Neural progenitor cell (in vitro differentiated cells): ENCODE data around the gene GRAMD4.

Experiments
- EZH2 ChIP-seq: fragments of 200-600 bp; sonication (generic); IDR thresholded peaks from 2 replicates; pipeline ENCODE4 v1.6.1; 2017; ENCODE audit warnings: antibody characterized with exemption, mild to moderate bottlenecking, moderate library complexity
- TF ChIP-seq, protein P1 (sequence below): fragments of 200-600 bp; sonication (generic); IDR thresholded peaks from 2 replicates; pipeline ENCODE4 v1.5.1; 2017; ENCODE audit warnings: antibody characterized with exemption, mild to moderate bottlenecking

DNA sequence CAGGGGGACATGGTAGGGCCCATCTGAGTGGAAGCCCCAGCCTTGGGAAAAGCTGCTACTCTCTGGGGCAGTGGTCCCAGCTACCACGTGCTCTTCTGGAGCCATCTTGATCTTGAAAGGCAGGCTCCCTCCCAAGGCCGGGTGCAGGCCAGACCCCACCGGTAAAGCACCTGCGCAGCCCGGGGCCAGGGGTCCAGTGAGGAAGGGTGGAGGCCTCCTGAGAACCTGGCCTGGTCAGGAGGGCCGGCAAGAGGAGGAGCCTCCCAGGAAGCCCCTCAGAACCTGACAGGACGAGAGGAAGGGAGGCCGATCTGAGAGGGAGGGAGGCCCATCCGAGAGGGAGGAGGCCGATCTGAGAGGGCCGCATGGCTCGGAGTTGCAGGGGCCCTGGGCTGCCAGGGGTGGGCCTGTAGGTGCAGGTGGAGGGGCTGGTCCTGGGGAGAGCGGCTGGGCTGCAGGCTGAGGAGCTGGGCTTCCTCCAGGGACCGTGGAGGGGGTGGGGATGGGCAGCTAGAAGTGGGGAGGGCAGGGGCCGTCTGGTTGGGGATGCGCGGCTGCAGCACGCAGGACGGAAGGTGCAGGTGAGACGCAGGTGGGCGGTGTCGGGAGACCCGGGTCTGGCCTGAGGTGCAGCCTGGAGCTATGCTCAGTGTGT, 529 bp downstream of the GRAMD4 start:
- TF ChIP-seq, protein P1, sequence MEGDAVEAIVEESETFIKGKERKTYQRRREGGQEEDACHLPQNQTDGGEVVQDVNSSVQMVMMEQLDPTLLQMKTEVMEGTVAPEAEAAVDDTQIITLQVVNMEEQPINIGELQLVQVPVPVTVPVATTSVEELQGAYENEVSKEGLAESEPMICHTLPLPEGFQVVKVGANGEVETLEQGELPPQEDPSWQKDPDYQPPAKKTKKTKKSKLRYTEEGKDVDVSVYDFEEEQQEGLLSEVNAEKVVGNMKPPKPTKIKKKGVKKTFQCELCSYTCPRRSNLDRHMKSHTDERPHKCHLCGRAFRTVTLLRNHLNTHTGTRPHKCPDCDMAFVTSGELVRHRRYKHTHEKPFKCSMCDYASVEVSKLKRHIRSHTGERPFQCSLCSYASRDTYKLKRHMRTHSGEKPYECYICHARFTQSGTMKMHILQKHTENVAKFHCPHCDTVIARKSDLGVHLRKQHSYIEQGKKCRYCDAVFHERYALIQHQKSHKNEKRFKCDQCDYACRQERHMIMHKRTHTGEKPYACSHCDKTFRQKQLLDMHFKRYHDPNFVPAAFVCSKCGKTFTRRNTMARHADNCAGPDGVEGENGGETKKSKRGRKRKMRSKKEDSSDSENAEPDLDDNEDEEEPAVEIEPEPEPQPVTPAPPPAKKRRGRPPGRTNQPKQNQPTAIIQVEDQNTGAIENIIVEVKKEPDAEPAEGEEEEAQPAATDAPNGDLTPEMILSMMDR, result no peak
- no peak for TF ChIP-seq EZH2
